Occipital lobe (tissue), 2 donors: ENCODE data around the gene NCSTN. TPM values are rescaled to one million over a fixed set of nuclear protein-coding genes. Genes with fewer than 3 reads are reported as not detected.

Experiments used
- DNase-seq: peaks from one replicate; lab custom pipeline; 2025; lab: John Stamatoyannopoulos, UW
- total RNA-seq: library from RNA; depleted of rRNA; stranded (reverse); fragments of >200 nt; gene quantifications from one replicate; pipeline ENCODE4 v1.2.3, GENCODE V29; 2014

NCSTN gene
- total RNA-seq, 1 donor from 2014 or later = 25.9 TPM

DNA sequence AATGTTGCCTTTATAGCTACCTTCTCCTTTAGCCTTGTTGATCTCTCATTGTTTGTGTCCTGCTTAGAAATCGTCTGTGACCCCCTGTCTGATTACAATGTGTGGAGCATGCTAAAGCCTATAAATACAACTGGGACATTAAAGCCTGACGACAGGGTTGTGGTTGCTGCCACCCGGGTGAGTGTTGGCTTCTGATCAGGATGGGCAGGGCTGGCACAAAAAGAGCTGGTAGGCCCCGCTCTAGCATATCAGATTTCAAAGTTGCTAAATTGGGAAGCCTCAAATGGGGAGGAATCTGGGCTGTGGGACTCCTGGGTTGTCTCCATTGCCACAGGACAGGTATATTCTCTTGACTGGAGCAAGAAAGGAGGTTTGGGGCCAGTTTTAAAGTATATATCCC lies 8.4 kb downstream of the NCSTN start:
- no peak for DNase-seq

DNA sequence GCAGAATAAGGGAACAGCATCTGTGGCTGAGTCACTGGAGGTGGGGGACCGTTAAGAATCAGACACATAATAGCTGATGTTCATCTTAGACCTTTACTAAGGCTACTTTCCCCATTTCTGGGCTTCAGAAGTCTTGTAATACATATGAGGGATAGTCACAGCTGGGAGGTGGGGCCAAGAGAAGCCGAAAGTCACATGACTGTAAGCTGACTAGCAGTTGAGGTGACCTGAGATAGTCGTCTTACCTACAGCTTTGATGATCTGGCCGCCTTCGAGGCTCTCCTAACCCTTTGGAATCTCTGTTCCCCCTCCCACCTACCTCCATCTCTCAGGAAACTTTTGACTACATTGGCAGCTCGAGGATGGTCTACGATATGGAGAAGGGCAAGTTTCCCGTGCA lies 9.4 kb downstream of the NCSTN start:
- no peak for DNase-seq

DNA sequence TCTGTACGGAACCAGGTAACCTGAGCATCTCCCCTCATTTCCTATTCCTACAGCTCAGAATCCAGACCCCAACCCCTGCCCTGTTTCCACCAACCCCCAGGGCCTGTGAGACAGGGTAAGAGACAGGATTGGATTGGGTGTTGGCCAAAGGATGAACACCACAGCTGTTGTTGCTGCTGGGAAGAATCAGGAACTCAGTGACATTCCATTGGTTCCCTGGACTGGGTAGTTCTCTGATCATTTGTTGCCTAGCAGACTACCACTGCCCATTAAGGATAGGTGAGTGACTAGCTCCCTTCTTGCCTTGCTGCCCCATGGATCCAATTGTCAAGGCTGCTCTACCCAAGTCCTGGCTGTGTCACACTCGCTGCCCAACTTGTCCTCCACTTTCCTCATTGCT lies 10.0 kb downstream of the NCSTN start:
- DNase-seq = no peak

DNA sequence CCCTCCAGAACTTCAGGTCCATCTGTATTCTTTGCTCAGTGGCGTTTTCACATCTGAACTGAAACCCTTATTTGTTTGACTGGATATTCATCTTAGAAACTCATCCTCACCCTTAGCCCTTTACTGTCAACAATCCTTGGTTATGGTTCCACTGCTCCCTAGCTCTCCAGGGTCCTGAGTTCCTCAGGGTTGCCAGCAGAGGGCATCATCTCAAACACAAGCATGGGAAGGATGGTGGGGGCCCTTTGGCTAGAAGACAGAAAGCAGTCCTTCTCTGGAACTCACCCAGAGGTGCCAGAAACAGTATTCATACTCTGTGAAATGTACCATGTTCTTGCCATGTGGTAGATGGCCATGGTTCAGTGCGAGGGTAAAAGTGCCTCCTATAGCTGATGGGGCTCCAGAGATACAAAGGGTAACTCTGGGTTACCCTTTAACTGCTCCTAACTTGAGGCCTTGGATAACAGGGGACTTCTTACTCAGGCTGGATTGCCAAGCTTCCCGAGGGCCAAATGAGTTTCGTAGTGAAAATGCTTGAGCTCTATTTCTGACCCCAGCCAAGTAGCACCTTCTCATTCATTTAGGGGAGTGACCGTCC lies 11.3 kb downstream of the NCSTN start:
- no peak for DNase-seq

DNA sequence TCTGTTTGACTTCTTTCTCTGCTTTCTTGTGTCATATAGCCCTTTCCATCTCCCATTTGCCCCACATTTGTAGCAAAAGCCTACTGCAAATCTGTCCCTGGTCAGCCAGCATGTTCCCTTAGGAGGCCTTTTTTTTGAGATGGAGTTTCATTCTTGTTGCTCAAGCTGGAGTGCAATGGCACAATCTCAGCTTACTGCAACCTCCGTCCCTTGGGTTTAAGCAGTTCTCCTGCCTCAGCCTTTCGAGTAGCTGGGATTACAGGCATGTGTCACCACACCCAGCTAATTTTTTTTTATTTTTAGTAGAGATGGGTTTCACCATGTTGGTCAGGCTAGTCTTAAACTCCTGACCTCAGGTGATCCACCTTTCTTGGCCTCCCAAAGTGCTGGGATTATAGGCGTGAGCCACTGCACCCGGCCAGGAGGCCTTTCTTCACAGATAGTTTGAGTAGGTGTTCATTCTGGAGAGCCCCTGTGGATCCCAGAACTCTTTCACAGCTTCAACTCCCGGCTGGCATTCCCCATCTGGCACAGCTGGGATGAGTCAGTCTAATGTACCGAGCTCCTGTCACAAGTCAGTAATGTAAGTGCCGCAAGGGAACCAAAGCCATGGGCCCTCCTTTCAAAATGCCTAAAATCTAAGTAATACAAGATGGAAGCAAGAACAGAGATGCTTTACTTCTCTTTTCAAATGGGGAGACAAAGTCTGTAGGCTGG lies 14.3 kb downstream of the NCSTN start:
- DNase-seq = no peak

DNA sequence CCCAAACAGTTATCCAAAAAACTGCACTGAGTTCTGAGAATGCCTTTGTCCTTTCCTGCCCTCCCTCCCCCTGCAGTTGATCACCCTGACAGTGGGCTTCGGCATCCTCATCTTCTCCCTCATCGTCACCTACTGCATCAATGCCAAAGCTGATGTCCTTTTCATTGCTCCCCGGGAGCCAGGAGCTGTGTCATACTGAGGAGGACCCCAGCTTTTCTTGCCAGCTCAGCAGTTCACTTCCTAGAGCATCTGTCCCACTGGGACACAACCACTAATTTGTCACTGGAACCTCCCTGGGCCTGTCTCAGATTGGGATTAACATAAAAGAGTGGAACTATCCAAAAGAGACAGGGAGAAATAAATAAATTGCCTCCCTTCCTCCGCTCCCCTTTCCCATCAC lies 14.9 kb downstream of the NCSTN start:
- DNase-seq = no peak

DNA sequence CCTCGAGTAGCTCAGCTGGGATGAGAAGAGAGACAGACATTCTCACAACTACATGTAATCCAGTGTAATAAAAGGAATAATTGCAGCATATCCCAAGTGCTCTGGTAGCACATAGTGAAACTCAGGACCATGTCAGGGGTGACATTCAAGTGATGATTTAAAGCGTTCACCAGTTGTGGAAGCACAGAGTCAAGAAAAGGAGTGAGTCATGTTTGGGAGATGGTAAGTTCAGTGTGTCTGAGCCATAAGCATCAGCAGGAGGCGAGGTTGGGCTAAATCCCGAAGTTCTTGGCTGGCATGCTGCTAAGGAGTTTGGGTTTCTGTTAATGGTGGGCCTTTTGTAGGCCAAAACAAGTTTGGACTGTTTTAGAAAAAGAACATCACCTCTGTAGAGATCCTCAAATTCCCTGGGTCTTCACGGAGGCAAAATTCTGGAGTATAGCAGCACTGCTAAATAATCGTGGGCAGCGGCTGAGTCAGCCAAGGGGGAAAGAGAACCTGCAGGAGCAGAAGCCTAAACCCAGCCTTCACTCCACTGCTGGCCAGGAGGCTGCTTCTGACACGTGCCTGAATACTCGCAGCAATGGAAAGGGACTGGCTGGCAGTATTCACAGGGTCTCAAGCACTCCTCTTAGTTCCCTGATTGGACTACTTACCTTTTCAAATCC lies 16.5 kb downstream of the NCSTN start:
- DNase-seq = peak; percentile 18

DNA sequence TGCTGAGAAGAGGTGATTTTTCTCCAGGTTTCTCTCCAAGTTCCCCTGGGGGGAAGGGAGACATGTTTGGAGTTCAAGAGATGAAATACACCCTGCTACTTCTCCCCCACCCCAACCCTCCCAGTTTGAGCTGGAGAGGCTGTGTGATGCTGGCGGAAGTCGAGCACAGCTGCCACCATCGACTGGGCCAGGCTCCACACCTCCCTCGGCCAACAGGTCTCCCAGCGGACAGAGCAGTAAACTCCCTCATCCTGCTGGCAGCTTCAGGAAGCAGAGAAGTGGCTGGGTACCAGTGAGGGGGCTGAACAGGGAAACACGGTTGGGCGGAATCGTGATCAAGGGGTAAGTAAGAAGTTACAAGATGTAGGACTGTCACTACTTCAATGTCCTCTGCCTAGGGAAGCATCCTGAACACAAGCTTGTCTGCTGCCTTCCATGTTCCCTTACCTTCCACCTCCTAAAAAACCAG lies 17.1 kb downstream of the NCSTN start:
- no peak for DNase-seq

DNA sequence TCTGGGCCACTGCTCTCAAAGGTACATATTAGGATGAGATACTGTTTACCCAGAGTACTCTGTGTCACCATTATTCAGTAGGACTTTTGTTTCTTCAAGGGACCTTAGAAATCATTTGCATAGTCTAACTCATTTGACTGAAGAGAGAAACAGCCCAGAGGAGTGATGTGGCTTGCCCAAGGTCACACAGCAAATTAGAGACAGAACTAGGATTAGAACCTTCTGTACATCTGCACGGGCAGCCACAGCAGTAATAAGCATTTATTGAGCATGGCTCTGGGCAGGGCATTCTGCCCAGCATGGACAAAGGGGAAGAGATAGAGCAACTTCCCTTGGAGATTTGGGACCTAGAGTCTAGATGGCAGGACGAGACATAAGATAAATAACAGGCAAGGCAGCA lies 18.0 kb downstream of the NCSTN start:
- no peak for DNase-seq

DNA sequence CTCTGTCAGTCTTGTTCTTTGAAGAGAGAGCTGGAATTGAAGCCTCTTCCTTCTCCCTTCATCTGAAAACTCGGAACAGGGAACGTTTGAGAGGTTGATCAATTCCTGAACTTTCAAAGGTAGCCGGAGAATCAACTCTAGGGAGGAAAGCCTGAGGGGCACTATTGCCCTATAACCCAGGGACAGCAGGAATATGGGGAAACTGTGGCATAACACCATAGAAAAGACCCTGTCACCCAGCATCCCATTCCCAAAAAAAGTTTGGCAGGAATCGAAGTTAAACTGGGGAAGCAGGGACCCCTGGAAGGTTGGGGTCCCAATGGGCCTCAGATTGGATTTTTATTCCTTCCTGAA lies 18.6 kb downstream of the NCSTN start:
- no peak for DNase-seq

DNA sequence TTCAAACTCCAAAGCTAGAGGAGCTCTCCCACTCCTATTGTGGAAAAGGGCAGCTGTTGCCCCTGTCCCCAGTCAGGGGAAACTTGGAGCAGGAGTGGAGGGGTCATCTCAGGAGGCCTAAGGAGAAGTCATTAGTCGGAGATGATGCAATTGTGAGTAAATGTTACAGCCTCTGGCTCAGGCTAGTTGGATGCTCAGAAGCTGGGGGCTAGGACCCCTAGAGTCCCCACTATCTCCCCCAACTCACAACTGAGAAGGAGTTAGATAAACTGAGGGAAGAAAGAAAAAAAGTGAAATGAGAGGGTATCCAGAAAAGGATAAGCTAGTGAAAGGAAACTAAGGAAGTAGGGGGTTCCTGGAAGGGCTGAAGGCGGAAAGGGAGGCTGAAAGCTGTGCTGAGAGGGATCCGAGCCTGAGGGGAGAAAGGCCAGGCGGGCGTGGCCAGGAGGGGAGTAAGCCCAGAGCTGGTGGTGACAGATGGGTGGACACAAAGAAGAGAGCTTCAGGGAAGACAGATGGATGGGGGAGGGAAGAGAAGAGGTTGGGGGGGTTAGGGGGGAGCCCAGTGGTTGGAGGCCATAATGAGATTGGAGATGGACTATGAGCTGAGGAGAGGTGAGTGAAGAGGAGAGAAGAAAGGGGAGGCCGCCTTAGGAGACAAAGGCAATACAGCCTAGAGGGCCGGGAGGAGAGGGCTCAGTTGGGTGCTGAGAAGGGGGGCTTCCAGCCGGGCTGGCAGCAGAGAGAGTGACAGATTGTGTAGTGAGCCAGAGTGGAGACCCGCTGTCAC lies 19.2 kb downstream of the NCSTN start:
- DNase-seq = no peak

DNA sequence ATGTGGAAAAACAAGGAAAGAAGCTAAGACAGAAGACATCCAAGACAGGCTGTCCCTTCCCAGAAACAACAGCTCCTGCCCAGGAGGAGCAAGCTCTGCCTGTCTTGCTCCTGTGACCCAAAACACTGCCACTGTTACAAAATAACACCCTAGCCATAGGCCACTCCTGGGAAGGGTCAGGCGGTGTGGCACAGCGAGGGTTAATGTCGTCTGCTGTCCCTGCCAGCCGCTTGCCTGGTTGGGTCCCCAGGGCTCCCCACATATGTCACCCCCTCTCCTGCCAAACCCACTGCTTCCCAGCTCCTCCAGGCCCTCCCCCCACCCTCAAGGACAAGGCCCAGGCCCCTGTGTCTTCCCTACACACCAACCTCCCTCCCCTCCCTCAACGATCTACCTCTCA lies 19.8 kb downstream of the NCSTN start:
- DNase-seq = no peak

DNA sequence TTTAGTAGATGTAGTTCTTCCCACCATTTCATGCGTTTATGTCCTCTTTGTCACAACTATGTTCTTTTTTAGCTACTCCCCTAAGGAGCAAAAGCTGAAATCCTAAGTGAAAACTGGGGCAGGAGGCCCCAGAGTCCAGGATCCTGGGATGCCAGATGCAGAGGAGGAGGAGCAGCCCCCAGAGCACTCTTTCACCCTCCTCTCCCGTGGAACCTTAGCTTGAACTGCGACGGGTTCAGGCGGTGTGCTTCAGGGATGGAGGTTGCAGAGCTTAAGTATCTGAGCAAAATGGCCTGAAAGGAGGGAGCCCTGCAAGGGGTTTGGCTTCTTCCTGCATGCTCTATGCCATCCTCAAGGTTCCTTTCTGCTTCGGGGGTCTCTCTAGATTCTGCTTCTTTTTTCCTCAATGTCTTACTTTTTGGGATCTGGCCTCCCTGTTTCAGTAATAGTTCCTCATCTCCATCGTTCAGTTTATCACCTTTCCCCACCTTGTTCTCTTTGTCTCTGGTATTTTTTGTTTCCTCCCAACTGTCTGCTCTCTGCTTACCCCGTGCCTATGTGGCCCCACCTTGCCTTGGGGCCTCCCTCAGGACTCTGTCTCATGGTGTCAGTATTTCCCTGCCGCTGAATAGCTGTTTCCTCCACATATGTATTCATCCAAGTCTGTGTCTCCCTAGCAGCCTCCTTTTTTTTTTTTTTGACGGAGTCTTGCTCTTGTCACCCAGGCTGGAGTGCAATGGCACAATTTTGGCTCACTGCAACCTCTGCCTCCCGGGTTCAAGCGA lies 21.0 kb downstream of the NCSTN start:
- DNase-seq = no peak

DNA sequence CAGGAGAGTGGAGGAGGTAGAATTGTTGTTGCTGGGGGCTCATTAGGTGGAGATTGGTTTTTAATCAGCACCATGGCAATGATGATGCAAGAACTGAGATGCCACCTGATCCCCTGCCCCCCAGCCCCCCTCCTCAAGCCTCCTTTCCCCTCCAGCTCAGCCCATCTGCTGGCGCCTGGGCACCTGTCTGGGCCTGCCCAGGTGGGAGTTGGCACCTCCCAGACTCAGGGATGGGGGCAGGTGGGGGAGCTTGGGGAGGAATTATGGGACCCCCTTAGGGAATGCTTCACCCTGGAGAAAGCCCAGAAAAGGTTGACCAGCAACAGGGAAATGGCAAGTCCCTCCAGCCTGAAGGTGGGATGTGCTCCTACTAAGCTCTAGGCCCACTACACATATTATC lies 22.1 kb downstream of the NCSTN start:
- DNase-seq = no peak

DNA sequence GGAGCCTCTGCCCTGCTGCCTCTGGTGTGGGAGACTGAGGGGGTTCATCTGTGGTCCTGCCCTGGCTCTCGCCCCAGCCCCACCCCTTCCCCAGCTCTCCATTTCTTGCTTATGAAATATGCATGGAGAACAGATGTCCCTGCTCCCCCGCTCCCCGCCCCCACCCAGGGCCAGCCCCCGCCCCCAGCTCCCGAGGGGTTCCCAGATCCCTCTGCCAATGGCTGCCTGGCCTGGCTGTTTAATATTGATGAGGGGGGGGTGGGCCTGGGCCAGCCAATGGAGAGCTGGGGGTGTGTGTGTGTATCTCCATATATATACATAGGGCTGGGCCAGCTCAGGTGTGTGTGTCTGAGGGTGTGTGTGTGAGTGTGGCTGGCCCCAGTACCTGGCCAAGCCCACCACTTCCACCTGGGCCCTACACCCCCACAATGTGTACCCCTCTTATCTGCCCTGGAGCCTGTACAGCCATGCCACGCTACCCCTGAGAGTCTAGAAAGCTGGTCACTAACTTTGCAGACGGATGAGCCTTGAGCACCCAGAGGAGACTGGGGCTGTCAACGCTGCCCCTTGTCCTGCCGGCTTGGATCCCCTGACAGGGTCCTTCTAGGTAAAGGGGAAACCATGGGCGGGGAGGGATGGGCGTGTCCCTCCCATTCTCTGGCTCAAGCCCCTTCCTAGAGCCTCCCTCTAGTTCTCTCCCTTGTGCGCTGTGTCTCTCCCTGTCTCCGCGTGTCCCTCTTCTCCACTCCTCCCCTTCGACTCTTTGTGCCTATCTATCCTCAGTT lies 23.7 kb downstream of the NCSTN start, which contains the start of gene NHLH1:
NHLH1 (plus strand) TSS at position 341 of the 785 bp plus-strand sequence. CDS start 3,661 bp downstream, outside the sequence.
- DNase-seq = no peak

DNA sequence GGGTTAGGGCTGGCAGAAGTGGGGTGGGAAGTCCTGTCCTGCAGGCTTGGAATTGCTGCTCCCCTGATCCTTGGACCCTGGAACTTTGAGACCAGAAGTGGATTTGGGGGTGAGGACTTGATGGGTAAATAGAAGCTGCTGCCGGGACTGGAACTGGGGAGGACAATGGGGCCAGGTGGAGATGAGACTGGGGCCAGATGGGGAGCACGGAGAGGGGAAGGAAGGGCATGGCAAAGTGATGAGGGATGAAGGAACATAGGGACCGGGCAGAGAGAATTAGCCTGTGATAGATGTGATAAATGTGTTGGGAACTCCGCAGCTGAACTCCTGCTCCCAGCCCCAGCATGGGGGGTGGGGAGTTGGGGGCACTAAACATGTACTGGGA lies 24.3 kb downstream of the NCSTN start:
- DNase-seq = no peak

DNA sequence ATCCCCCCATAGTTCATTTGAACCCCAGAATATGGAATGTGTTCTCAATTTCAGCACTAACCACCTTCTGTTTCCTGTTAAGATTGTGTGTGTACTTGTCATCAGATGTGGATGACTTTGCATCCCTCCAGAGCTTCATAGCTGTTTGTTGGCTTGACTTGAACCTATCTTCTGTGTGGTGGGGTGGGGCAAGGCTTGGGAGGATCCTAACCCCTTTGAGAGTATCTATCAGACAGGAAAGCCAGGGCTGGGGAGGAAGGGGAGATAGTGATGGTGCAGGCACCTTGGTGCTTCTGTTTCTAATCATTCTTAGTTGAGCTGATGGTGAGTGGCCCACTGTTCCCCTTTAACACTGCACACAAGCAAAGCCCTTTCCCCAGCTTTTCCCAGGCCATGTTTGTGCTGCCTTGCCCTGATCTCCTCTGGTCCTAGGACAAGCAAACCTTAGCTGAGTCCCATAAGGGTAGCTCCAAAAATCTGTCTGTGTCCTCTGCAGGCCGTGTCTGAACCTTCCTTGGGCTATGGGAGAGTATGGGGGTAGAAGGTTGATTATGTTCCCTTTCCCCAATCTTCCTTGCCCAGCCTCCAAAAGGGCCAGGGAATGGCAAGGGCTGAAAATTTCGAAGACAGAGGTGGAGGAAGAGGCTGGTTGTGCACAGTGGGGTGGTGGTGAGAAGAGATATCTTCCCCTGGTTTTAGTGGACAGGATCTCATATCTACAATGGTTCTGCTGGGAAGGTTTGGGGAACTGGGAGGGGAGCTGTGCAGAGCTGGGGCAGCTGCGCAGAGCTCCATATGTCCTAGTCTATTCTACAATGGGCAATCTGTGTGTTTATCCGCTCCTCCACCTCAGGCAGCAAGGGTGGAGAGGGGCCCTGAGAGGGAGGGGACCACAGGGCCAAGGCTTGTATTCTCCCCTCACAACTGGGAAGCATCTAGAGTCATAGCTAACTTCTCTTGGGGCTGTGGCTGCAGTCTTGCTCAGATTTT lies 25.0 kb downstream of the NCSTN start:
- no peak for DNase-seq

DNA sequence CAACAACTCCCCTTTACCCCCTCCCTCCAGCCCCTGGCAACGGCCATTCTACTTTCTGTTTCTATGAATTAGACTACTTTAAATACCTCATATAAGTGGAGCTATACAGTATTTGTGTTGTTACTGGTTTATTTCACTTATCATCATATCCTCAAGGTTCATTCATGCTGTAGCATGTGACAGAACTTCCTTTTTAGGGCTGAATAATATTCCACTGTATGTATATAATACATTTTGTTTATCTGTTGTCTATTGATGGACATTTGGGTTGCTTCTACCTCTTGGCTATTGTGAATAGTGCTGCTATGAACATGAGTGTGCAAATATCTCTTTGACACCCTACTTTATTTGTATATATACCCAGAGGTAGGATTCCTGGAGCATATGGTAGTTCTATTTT lies 25.9 kb downstream of the NCSTN start:
- DNase-seq = no peak
